Right ventricle myocardium superior (tissue), 1 donor: ENCODE data around the gene PLSCR1. TPM values are rescaled to one million over a fixed set of nuclear protein-coding genes. Genes with fewer than 3 reads are reported as not detected.
"Not testable (repeated sequence)": the region's sequence is repeated elsewhere in the genome, so short reads cannot be mapped to it uniquely, and the experiment has no call there.

Experiments
- ATAC-seq: fragments of 200-7000 bp; cut with Tn5 transposase; one replicate; pipeline ENCODE4 v1.9.1; 2020; ENCODE audit warnings: mild to moderate bottlenecking; ENCODE audit not compliant: poor library complexity
- DNase-seq: peaks from one replicate; pipeline ENCODE4 v3.0.0-alpha.2; 2020
- intact Hi-C: fragments of 100-400 bp; cut with DNase I; formaldehyde crosslinking; loops from one replicate; pipeline ENCODE4 v1.11.2; 2022
- total RNA-seq: library from RNA; stranded (reverse); fragmentation: NEBNext Ultra II Directional; extraction: Animal tissue kit (Norgen Biotek cat#: 25700); gene quantifications from one replicate; pipeline ENCODE4 v1.2.1, GENCODE V29; 2021
- donor health status: DM: no; HTN: yes; CAD: no; lungs with severe emphysema.

Gene PLSCR1
- total RNA-seq, 1 donor from 2014 or later, result 26.0 TPM

GRCh38 chr3:146496726-146497125 is 47.7 kb downstream of the PLSCR1 start:
- no peak for ATAC-seq
- intact Hi-C loops, result no loop called here
- no peak for DNase-seq

DNA sequence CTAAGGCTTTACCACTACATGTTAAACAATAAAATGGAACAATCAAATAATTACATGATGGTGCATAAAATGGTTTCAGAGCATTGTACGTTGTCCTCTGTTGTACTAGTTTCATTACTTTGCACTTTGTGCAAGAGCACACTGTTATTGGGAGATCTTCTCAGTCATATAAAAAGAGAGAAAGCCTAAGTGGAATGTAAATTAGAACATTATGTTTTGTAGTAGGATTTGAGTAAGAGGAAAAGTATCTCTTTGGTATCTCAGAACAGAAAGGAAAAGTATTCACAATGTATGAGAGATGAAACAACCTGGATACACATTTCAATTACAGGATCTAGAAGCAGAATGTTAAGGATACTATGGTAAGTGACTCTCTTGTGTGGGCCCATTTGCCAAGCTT is 48.2 kb downstream of the PLSCR1 start:
- ATAC-seq, result no peak
- intact Hi-C loops, result no loop called here
- DNase-seq, result no peak

DNA sequence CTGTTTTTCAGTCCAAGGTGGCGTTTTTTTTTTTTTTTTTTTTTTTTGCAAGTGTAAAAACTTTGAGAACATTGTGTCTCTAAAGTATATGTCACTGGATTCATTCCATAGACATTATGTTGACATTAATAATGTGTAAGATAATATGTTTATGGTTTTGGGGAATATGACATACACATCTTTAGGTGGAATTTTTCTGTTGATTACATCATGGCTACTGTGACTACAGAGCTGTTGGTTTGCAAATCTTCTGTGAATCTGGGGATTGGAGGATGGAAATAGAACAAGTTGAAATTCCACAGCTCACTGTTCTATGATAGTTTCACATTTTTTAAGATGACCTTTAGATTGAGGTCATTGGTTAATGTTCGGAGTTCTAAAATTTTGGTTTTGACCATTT is 50.6 kb downstream of the PLSCR1 start:
- intact Hi-C loops, result no loop called here
- DNase-seq (no peak), ATAC-seq (no peak)

DNA sequence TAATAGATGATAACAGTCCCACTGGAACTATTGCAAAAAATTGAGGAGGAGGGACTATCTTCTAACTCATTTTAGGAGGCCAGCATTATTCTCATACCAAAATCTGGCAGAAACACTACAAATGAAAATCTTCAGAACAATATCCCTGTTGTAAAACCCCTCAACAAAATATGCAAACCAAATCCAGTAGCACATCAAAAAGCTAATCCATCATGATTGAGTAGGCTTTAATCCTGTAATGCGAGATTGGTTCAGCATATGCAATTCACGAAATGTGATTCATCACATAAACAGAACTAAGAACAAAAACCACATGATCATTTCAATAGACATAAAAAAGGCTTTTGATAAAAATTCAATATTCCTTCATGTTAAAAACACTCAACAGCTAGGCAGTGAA is 51.2 kb downstream of the PLSCR1 start:
- intact Hi-C loops, result no loop called here
- no peak for ATAC-seq
- no peak for DNase-seq

GRCh38 chr3:146491303-146491702 is 53.1 kb downstream of the PLSCR1 start:
- intact Hi-C loops, result no loop called here
- ATAC-seq, result no peak
- DNase-seq, result no peak

- intact Hi-C loops, result no loop called here
- ATAC-seq, result no peak
- no peak for DNase-seq
Observed at GRCh38 chr3:146485297-146485696, 59.1 kb downstream of the PLSCR1 start.

DNA sequence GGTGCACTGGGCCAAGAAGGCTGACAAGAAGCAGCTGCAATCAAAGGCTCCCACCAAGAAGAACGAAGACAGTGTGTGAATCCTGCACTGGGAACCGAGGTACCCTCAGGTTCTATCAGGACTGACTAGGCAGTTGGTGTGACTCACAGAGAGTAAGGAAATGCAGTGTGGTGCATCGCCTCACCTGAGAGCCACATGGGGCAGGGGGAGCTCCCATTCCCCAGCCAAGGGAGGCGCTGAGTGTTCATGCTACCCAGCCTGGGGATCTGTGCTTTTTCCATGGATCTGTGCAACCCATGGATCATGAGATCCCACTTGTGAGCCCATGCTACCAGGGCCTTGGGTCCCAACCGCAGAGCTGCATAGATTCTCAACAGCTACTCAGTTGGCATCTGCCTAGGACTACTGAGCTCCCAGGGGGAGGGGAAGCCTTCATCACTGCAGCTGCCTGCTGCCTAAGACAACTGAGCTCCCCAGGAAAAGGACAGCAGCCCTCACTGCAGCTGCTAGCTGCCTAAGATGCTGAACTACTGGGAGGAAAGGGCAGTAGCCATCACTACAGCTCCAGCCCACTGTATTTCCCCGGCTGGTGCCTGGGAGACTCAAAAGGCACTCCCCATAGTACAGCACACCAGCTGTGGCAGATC is 68.2 kb downstream of the PLSCR1 start:
- intact Hi-C loops, result no loop called here
- ATAC-seq, result no peak
- DNase-seq, result no peak

- intact Hi-C loops, DNase-seq, ATAC-seq: not testable (repeated sequence)
Observed at GRCh38 chr3:146474976-146475375, 69.4 kb downstream of the PLSCR1 start.

- intact Hi-C loops, result no loop called here
- ATAC-seq, result peak; percentile 30
- DNase-seq, result no peak
Observed at GRCh38 chr3:146473726-146474125, 70.7 kb downstream of the PLSCR1 start.

- ATAC-seq (no peak), DNase-seq (no peak)
- intact Hi-C loops, result no loop called here
Observed at GRCh38 chr3:146472611-146473010, 71.8 kb downstream of the PLSCR1 start.

GRCh38 chr3:146471012-146471411 is 73.4 kb downstream of the PLSCR1 start:
- ATAC-seq (no peak), DNase-seq (no peak)
- intact Hi-C loops, result no loop called here

- no peak for ATAC-seq
- intact Hi-C loops, result no loop called here
- no peak for DNase-seq
Observed at GRCh38 chr3:146470425-146470990, 73.9 kb downstream of the PLSCR1 start.

DNA sequence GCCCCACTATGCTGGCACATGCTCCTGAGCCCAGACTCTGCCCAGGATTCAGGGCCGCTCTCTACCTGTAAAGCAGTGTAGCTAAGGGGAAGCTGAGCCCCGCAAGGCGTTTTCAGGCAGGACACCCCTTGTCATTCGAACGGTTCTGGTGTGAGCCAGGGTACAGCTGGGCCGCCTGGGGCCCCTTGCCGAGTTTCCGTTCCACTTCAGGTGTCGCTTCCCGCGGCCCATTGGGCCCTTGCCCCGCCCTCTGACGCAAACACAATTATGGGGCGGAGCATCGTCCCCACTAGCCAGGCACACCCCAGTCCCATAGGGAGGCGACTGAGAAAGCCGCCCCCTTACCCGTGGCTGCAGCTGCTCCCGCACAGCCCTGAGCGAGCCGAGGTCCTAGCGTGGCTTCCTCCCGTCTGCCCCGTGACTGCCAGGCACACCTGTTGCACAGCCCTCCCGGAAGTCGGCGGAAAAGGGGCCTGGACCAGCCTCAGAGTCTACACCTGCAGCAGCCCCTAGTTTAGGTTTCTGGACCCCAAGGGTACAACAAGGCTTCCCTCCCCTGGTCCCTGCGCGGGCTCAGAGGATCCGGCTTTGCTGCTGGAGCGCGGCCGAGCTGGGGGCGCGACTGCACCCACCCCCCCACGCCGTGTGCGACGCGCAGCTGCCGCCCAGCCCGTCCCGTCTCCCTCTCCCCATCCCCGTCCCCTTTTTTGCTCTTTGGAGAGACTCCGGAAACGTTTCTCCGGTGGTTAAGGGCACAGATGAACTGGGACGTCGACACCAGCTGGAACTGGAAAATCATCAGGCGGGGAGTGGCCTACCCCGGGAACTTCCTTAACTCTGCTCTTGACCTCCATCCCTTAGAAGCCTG is 75.0 kb downstream of the PLSCR1 start, which contains the start of gene PLSCR2:
Gene PLSCR2, minus strand, starts transcription at position 412 of the 868 bp plus-strand sequence. CDS start 9,657 bp downstream, outside the sequence.
- peak; percentile 71 for DNase-seq
- ATAC-seq, result peak; percentile 89
- intact Hi-C loops, result no loop called here

DNA sequence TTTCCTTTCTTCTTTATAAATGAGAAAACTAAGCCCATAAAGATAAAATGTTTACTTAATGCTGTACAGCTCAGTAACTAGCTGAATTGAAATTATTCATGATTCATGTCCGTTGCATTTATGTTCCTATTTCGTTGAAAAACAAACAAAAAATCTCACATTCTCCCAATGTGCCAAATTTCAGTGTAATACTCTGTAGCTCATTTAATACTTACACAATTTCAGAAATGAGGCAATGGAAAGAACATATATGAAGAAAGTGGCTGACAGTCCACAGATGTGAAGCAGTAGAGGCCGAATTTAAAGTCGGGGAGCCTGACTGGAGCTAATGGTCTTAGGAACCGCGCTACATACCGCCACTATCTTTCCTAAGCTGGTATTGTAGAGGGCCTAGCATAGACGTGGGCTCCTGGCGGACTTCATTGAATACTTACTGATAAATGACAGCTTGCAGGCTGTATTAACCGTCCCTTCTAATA is 75.7 kb downstream of the PLSCR1 start:
- intact Hi-C loops, result no loop called here
- DNase-seq (no peak), ATAC-seq (no peak)

DNA sequence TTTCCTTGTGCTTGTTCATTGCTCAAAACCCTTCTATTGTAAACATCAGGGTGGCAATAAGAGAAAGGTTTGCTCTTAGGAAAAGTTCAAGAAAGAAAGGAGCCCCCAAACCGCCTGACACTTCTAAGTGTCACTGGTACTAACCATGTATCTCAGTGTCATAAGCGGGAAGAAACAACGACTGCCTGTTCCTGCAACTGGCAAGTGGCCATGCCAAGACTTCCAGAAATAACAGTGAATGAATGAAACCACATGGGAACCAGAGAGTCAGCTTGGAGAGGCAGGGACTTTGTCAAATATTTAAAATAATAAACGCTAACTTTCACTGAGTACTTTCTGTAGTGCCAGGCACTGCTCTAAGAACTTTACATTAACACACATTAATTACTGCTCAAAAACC is 76.2 kb downstream of the PLSCR1 start:
- no peak for DNase-seq
- peak; percentile 16 for ATAC-seq
- intact Hi-C loops, result no loop called here

GRCh38 chr3:146466604-146467003 is 77.8 kb downstream of the PLSCR1 start:
- intact Hi-C loops, result no loop called here
- DNase-seq (no peak), ATAC-seq (no peak)

GRCh38 chr3:146465693-146466465 is 78.5 kb downstream of the PLSCR1 start:
- DNase-seq (no peak), ATAC-seq (no peak)
- intact Hi-C loops, result no loop called here
